ENCODE measurements around the gene OLFML1. TPM values are rescaled to one million over a fixed set of nuclear protein-coding genes. Genes with fewer than 3 reads are reported as not detected.
A peak's percentile ranks its signal among the peaks of the same experiment; 100 is the strongest.

The OLFML1 gene
- polyA plus RNA-seq, 4 donors = 0.81 to 7.7 (median 2.5) TPM; not detected in 1

- Histone ChIP-seq H3K27ac (ENCODE audit: low read depth in 1 of 3, low read length in 2 of 3) (no peak overlapping the region), H3K4me3 (ENCODE audit: low read depth in 1 of 3, low read length in 3 of 3) (no peak overlapping the region), H3K9me3 (ENCODE audit: control insufficient read depth in 2 of 2, insufficient read depth in 1 of 2, low read depth in 1 of 2, low read length in 1 of 2) (no peaks in the 10 kb centered on the region), H3K4me1 (ENCODE audit: control insufficient read depth in 3 of 3, insufficient read depth in 2 of 3, low read depth in 1 of 3, low read length in 2 of 3) (no peaks in the 10 kb centered on the region), H3K36me3 (ENCODE audit: control insufficient read depth in 3 of 3, insufficient read depth in 2 of 3, low read depth in 1 of 3, low read length in 3 of 3) (peaks cover 0 to 6% (median 0%) of the 10 kb centered on the region in 3 donors), H3K27me3 (ENCODE audit: control insufficient read depth in 3 of 3, insufficient read depth in 3 of 3, low read length in 3 of 3) (no peaks in the 10 kb centered on the region)
- 88 to 94% (median 90%) methylated on average over 3 of the region's 3 CpGs for WGBS, 3 donors
- FAIRE-seq = no peak
- DNase-seq = no peak
These were observed 61.1 kb downstream of the OLFML1 start for GRCh38 chr11:7546324-7546791.

GRCh38 chr11:7547687-7548086 is 62.4 kb downstream of the OLFML1 start:
- Histone ChIP-seq H3K4me3 (ENCODE audit: low read depth in 1 of 3, low read length in 3 of 3) (no peak overlapping the region), H3K27me3 (ENCODE audit: control insufficient read depth in 3 of 3, insufficient read depth in 3 of 3, low read length in 3 of 3) (no peaks in the 10 kb centered on the region), H3K36me3 (ENCODE audit: control insufficient read depth in 3 of 3, insufficient read depth in 2 of 3, low read depth in 1 of 3, low read length in 3 of 3) (peaks cover 0 to 8% (median 0%) of the 10 kb centered on the region in 3 donors), H3K9me3 (ENCODE audit: control insufficient read depth in 2 of 2, insufficient read depth in 1 of 2, low read depth in 1 of 2, low read length in 1 of 2) (no peaks in the 10 kb centered on the region), H3K27ac (ENCODE audit: low read depth in 1 of 3, low read length in 2 of 3) (no peak overlapping the region), H3K4me1 (ENCODE audit: control insufficient read depth in 3 of 3, insufficient read depth in 2 of 3, low read depth in 1 of 3, low read length in 2 of 3) (no peaks in the 10 kb centered on the region)
- no peak for DNase-seq
- 74 to 79% (median 77%) methylated on average over 4 of the region's 4 CpGs for WGBS, 3 donors
- FAIRE-seq = no peak

GRCh38 chr11:7548659-7549274 is 63.5 kb downstream of the OLFML1 start:
- Histone ChIP-seq H3K9me3 (ENCODE audit: control insufficient read depth in 2 of 2, insufficient read depth in 1 of 2, low read depth in 1 of 2, low read length in 1 of 2) (no peaks in the 10 kb centered on the region), H3K4me1 (ENCODE audit: control insufficient read depth in 3 of 3, insufficient read depth in 2 of 3, low read depth in 1 of 3, low read length in 2 of 3) (no peaks in the 10 kb centered on the region), H3K27me3 (ENCODE audit: control insufficient read depth in 3 of 3, insufficient read depth in 3 of 3, low read length in 3 of 3) (no peaks in the 10 kb centered on the region), H3K36me3 (ENCODE audit: control insufficient read depth in 3 of 3, insufficient read depth in 2 of 3, low read depth in 1 of 3, low read length in 3 of 3) (peaks cover 0 to 8% (median 0%) of the 10 kb centered on the region in 3 donors), H3K27ac (ENCODE audit: low read depth in 1 of 3, low read length in 2 of 3) (no peak overlapping the region), H3K4me3 (ENCODE audit: low read depth in 1 of 3, low read length in 3 of 3) (no peak overlapping the region)
- DNase-seq (peak; percentile 60 to 69), FAIRE-seq (no peak)
- WGBS, 3 donors = 40 to 57% (median 52%) methylated on average over 7 of the region's 7 CpGs

- Histone ChIP-seq H3K4me3 (ENCODE audit: low read depth in 1 of 3, low read length in 3 of 3) (no peak overlapping the region), H3K9me3 (ENCODE audit: control insufficient read depth in 2 of 2, insufficient read depth in 1 of 2, low read depth in 1 of 2, low read length in 1 of 2) (no peaks in the 10 kb centered on the region), H3K4me1 (ENCODE audit: control insufficient read depth in 3 of 3, insufficient read depth in 2 of 3, low read depth in 1 of 3, low read length in 2 of 3) (peaks cover 0 to 6% (median 3%) of the 10 kb centered on the region in 3 donors), H3K27me3 (ENCODE audit: control insufficient read depth in 3 of 3, insufficient read depth in 3 of 3, low read length in 3 of 3) (no peaks in the 10 kb centered on the region), H3K36me3 (ENCODE audit: control insufficient read depth in 3 of 3, insufficient read depth in 2 of 3, low read depth in 1 of 3, low read length in 3 of 3) (peaks cover 0 to 8% (median 0%) of the 10 kb centered on the region in 3 donors), H3K27ac (ENCODE audit: low read depth in 1 of 3, low read length in 2 of 3) (no peak overlapping the region)
- no peak for DNase-seq
- 53 to 69% (median 69%) methylated on average over 4 of the region's 4 CpGs for WGBS, 3 donors
- FAIRE-seq = no peak
These were observed 64.4 kb downstream of the OLFML1 start for GRCh38 chr11:7549681-7550080.

GRCh38 chr11:7551571-7551970 is 66.3 kb downstream of the OLFML1 start:
- Histone ChIP-seq H3K27ac (ENCODE audit: low read depth in 1 of 3, low read length in 2 of 3) (no peak overlapping the region), H3K9me3 (ENCODE audit: control insufficient read depth in 2 of 2, insufficient read depth in 1 of 2, low read depth in 1 of 2, low read length in 1 of 2) (no peaks in the 10 kb centered on the region), H3K4me3 (ENCODE audit: low read depth in 1 of 3, low read length in 3 of 3) (no peak overlapping the region), H3K27me3 (ENCODE audit: control insufficient read depth in 3 of 3, insufficient read depth in 3 of 3, low read length in 3 of 3) (no peaks in the 10 kb centered on the region), H3K4me1 (ENCODE audit: control insufficient read depth in 3 of 3, insufficient read depth in 2 of 3, low read depth in 1 of 3, low read length in 2 of 3) (peaks cover 3 to 14% (median 5%) of the 10 kb centered on the region in 3 donors), H3K36me3 (ENCODE audit: control insufficient read depth in 3 of 3, insufficient read depth in 2 of 3, low read depth in 1 of 3, low read length in 3 of 3) (peaks cover 0 to 5% (median 0%) of the 10 kb centered on the region in 3 donors)
- FAIRE-seq (no peak), DNase-seq (no peak)
- WGBS, 3 donors = 94 to 100% (median 95%) methylated on average over 1 of the region's 1 CpG

GRCh38 chr11:7552666-7553065 is 67.4 kb downstream of the OLFML1 start:
- Histone ChIP-seq H3K4me3 (ENCODE audit: low read depth in 1 of 3, low read length in 3 of 3) (no peak overlapping the region), H3K27ac (ENCODE audit: low read depth in 1 of 3, low read length in 2 of 3) (no peak overlapping the region), H3K36me3 (ENCODE audit: control insufficient read depth in 3 of 3, insufficient read depth in 2 of 3, low read depth in 1 of 3, low read length in 3 of 3) (peaks cover 0 to 4% (median 0%) of the 10 kb centered on the region in 3 donors), H3K9me3 (ENCODE audit: control insufficient read depth in 2 of 2, insufficient read depth in 1 of 2, low read depth in 1 of 2, low read length in 1 of 2) (no peaks in the 10 kb centered on the region), H3K27me3 (ENCODE audit: control insufficient read depth in 3 of 3, insufficient read depth in 3 of 3, low read length in 3 of 3) (no peaks in the 10 kb centered on the region), H3K4me1 (ENCODE audit: control insufficient read depth in 3 of 3, insufficient read depth in 2 of 3, low read depth in 1 of 3, low read length in 2 of 3) (peaks cover 3 to 14% (median 5%) of the 10 kb centered on the region in 3 donors)
- no peak for FAIRE-seq
- WGBS, 3 donors = 81 to 93% (median 85%) methylated on average over 4 of the region's 4 CpGs
- no peak for DNase-seq

- Histone ChIP-seq H3K9me3 (ENCODE audit: control insufficient read depth in 2 of 2, insufficient read depth in 1 of 2, low read depth in 1 of 2, low read length in 1 of 2) (no peaks in the 10 kb centered on the region), H3K27me3 (ENCODE audit: control insufficient read depth in 3 of 3, insufficient read depth in 3 of 3, low read length in 3 of 3) (no peaks in the 10 kb centered on the region), H3K27ac (ENCODE audit: low read depth in 1 of 3, low read length in 2 of 3) (peak overlapping the region in 2 of 3 donors; percentile 4 to 40), H3K36me3 (ENCODE audit: control insufficient read depth in 3 of 3, insufficient read depth in 2 of 3, low read depth in 1 of 3, low read length in 3 of 3) (peaks cover 0 to 4% (median 0%) of the 10 kb centered on the region in 3 donors), H3K4me3 (ENCODE audit: low read depth in 1 of 3, low read length in 3 of 3) (no peak overlapping the region), H3K4me1 (ENCODE audit: control insufficient read depth in 3 of 3, insufficient read depth in 2 of 3, low read depth in 1 of 3, low read length in 2 of 3) (peaks cover 3 to 14% (median 5%) of the 10 kb centered on the region in 3 donors)
- DNase-seq (peak; percentile 59 to 75), FAIRE-seq (no peak)
- 16 to 48% (median 38%) methylated on average over 7 of the region's 7 CpGs for WGBS, 3 donors
These were observed 69.9 kb downstream of the OLFML1 start for GRCh38 chr11:7555052-7555699.

- DNase-seq (no peak), FAIRE-seq (no peak)
- Histone ChIP-seq H3K27ac (ENCODE audit: low read depth in 1 of 3, low read length in 2 of 3) (no peak overlapping the region), H3K4me1 (ENCODE audit: control insufficient read depth in 3 of 3, insufficient read depth in 2 of 3, low read depth in 1 of 3, low read length in 2 of 3) (peaks cover 3 to 14% (median 5%) of the 10 kb centered on the region in 3 donors), H3K9me3 (ENCODE audit: control insufficient read depth in 2 of 2, insufficient read depth in 1 of 2, low read depth in 1 of 2, low read length in 1 of 2) (no peaks in the 10 kb centered on the region), H3K4me3 (ENCODE audit: low read depth in 1 of 3, low read length in 3 of 3) (no peak overlapping the region), H3K27me3 (ENCODE audit: control insufficient read depth in 3 of 3, insufficient read depth in 3 of 3, low read length in 3 of 3) (no peaks in the 10 kb centered on the region), H3K36me3 (ENCODE audit: control insufficient read depth in 3 of 3, insufficient read depth in 2 of 3, low read depth in 1 of 3, low read length in 3 of 3) (no peaks in the 10 kb centered on the region)
These were observed 72.7 kb downstream of the OLFML1 start for GRCh38 chr11:7558046-7558445.
